GM12873 (cell line): ENCODE results near the gene SLC22A31.

ENCODE experiments used
- TF ChIP-seq, protein P1 (sequence below): IDR thresholded peaks from 2 replicates; pipeline ENCODE4 v1.5.1; 2012; ENCODE audit warnings: low read depth, mild to moderate bottlenecking, moderate library complexity, low read length, control low read depth; ENCODE audit not compliant: insufficient read depth; ENCODE audit errors: missing control alignments

Gene SLC22A31

GRCh38 chr16:89170346-89171215 lies 29.8 kb downstream of the SLC22A31 start:
- TF ChIP-seq, protein P1, sequence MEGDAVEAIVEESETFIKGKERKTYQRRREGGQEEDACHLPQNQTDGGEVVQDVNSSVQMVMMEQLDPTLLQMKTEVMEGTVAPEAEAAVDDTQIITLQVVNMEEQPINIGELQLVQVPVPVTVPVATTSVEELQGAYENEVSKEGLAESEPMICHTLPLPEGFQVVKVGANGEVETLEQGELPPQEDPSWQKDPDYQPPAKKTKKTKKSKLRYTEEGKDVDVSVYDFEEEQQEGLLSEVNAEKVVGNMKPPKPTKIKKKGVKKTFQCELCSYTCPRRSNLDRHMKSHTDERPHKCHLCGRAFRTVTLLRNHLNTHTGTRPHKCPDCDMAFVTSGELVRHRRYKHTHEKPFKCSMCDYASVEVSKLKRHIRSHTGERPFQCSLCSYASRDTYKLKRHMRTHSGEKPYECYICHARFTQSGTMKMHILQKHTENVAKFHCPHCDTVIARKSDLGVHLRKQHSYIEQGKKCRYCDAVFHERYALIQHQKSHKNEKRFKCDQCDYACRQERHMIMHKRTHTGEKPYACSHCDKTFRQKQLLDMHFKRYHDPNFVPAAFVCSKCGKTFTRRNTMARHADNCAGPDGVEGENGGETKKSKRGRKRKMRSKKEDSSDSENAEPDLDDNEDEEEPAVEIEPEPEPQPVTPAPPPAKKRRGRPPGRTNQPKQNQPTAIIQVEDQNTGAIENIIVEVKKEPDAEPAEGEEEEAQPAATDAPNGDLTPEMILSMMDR = no peak

GRCh38 chr16:89169778-89170177 lies 30.6 kb downstream of the SLC22A31 start:
- TF ChIP-seq, protein P1 = no peak

GRCh38 chr16:89168381-89169189 lies 31.8 kb downstream of the SLC22A31 start:
- TF ChIP-seq, protein P1 = no peak

DNA sequence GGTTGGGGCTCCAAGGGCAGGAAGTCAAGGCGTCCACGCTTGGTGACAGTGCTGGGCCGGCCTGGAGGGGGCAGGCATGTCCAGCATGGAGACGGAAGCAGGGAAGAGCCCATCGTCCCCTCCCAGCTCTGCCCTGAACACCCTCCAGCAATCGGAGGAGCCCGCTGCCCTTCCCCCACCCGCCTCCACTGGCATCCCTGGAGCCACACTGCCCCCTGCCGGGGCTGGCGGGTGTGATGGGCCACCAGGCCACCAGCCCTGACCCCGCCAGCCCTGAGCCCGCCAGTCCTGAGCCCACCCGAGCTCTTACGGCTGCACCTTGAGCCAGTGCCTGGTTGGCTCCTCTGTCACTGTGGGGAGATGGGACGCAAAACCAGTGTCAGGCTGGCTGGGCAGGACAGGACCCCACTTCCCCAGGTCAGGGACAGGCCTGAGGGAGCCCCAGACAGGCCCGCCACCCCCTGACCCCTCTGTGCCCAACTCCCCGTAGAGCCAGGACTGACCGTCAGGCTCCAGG lies 32.9 kb downstream of the SLC22A31 start:
- TF ChIP-seq, protein P1 = peak; percentile 89

DNA sequence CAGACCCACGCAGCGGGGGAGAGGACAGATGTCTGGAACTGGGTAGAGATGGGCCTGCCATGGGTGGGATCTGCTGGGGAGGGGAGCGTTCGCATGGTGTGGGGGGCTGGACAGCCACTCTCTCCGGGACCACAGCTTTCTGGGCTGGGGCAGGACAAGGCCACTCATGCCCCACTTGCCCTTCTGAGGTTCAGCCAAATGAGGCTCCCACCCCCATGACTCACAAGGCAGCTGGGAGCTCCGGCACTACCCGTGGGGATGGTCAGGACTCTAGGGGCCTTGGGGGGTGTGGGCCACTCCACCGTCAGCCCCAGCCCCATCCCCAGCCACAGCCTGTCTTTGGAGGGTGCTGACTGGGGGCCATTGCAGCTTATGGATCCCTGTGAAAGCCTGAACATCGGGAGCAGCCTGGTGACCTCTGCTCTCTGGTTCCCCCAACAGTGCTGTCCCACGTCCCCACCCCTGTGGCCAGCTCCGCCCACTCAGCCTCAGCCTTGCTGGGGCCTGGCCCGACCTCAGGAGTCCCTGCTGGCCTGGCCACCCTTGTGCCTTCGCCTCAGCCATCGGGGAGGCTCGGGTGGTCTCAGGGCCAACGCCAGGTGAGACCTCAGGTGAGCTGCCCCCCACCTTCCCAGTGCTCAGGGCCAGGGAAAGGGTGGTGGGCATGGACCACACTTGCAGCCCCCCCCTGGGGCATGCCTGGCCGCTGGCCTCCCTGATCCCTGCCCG lies 33.5 kb downstream of the SLC22A31 start:
- TF ChIP-seq, protein P1 = no peak

DNA sequence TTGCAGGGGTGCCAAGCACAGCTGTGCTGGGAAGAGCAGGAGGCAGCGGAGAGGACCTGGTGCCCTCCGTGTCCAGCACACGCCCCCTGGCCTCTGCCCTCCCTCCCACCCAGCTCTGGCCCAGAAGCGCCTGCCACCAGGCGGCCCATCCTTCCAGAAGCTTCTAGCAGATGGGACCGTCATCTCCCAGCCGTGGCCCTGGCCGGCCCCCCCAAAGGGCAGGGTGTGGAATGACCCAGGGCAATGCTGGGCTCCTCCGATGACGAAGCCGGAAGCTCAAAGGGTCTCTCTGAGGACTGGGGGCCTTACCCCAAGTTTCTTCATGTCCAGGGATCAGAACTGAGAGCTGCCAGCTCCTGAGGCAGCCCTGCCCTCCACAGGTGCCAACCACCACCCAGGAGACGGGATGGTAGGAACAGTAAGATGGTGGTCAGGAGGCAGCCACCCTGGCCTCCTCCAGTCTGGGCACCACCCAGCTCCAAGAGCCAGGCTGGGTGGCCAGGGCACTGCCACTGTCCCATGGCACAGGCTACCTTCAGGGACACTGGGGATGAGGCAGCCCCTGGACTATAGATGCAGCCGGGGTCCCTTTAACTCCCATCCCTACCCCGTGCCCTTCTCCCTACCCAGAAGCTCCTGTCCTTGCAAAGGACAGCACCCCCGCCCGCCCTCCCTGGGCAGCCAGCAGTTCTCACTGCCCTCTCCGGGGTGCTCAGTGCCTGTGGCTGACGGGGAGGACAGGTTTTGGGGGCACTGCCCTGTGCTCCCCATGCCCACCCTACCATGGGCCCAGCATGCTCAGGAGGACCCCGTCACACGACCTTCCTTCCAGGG lies 35.3 kb downstream of the SLC22A31 start:
- TF ChIP-seq, protein P1 = no peak
